HG03095 (cell line): ENCODE data around the gene NBPF3.
"Not testable (repeated sequence)": the region's sequence is repeated elsewhere in the genome, so short reads cannot be mapped to it uniquely, and the experiment has no call there.

Experiments
- ATAC-seq: cut with Tn5 transposase; IDR thresholded peaks from one replicate; pipeline ENCODE4 v1.9.1; 2021; ENCODE audit warnings: moderate library complexity; ENCODE audit not compliant: unreplicated experiment

The NBPF3 gene

DNA sequence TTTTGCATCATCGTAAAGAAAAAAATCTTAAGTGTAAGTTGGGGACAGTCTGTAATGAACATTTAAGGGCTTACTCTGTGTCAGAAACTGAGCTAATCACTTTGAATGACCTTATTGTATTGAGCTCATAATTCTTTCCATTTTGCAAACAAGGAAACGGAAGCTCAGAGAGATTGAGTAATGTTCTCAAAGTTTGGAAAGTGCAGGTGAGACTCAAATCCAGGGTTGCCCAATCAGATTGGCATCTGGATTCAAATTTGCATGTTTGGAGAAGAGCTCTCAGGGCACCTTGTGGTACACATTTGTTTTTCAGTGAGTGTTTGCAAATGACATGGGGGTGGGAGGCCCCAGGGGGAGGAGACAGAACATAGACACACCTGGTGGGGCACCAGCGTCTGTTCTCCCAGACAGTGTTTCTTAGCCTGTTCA is 77.2 kb downstream of the NBPF3 start:
- ATAC-seq = no peak

DNA sequence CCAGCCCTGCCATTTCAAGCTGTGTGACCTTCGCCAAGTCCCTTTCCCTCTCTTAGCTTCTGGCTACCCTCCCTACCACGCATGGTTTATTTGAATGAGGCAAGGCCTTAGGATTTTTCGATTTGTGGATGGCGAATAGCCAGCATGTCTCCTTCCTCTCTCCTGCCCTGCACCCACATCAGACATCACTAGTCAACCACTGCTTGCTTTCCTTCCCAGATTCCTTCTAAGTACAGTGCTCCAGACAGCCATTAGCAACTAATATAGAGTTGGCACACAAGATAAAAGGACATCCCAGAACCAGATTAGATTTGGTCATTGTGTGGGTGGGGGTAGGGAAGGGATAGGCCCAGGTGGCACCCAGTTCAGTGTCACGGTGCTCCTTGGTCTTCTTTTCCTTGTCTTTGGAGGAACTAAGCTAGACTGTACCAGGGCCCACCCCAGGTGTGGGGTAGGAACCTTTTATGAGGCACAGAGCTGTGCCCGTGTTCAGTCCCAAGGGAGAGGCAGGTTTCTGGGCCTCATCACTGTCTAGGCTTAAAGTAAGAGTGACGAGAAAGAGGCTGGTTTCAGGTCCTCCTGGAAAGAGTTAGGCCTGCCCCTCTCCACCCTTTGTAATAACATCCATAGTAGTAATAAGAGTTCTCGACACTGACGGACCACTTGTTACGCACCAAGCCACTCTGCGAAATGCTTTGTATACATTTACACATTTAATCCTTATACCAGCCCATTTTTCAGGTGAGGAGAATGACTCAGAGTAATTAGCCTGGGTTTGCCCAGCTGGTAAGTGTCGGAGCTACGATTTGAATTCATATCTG is 77.9 kb downstream of the NBPF3 start:
- no peak for ATAC-seq

DNA sequence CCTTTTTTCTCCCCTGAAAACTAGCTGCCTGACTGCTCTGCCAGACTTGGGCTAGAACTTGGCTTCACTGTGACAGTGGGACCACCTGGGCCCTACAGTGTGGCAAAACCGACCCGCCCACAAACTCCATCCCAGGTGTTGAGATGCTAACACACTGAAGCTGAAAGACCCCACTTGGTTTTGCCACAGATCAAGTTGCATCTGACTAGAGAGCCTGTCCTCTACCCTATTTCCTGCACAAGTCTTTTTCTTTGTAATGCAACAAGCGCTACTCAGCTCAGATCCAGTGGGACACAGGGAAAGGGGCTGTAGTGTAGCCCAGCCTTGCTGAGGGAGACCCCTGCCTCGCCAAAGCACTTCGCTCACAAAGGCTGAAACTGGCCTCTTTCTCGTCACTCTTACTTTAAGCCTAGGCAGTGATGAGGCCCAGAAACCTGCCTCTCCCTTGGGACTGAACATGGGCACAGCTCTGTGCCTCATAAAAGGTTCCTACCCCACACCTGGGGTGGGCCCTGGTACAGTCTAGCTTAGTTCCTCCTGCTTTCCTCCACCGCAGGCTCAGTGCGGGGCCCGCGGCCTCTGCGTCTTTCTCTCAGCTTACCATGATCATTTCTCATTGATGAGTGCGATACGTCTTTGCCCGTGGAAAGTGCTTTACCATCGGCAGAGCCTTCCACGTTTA is 79.0 kb downstream of the NBPF3 start:
- no peak for ATAC-seq

DNA sequence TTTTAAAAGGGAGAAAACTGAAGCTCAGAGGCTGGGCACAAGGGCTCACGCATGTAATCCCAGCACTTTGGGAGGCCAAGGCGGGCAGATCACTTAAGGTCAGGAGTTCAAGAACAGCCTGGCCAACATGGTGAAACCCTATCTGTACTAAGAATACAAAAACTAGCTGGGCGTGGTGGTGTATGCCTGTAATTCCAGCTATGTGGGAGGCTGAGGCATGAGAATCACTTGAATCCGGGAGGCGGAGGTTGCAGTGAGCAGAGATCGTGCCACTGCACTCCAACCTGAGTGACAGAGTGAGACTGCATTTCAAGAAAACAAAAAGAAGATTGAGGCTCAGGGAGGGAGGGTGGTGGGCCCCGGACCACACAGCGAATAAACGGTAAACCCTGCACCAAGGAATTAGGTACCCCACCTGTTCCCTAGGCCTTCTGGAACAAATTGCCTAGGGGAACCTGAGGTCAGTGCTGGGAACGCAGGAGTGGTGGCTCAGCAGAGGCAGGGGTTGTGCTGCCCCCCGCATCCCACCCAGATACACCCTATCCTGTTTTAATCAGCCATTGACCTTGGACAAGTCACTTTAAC is 79.6 kb downstream of the NBPF3 start:
- not testable (repeated sequence) for ATAC-seq

GRCh38 chr1:21520899-21521716 is 81.2 kb downstream of the NBPF3 start:
- ATAC-seq = no peak

DNA sequence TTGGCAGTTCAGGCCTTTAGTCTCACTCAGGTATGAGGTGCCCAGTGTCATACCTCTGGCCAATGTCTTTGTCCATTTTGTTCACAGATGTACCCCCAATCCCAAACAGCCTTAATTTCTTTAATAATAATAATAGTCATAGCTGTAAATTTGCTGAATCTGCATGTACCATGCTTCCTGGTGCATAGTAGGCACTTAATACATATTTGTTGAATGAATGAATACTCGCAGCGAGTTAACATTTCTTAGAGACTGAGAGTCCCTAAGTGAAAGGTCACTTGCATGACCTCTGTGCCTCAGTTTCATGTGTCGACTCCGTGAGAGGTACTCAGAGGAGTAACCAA is 81.8 kb downstream of the NBPF3 start:
- ATAC-seq = no peak

- ATAC-seq = no peak
Observed at GRCh38 chr1:21522525-21523038, 82.6 kb downstream of the NBPF3 start.

GRCh38 chr1:21523297-21523813 is 83.4 kb downstream of the NBPF3 start:
- no peak for ATAC-seq

DNA sequence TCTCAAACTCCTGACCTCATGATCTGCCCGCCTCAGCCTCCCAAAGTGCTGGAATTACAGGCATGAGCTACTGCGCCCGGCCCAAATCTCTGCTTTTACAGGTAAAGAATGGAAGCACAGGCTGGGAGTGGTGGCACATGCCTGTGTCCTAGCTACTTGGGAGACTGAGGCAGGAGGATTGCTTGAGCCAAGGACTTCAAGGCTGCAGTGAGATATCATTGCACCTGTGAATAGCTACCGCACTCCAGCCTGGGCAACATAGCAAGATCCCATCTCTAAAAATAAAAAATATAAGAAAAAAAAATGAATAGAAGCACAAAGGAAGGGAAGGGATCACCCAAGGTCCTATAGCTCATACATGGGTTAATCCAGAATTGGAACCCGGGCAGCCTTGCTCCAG is 84.3 kb downstream of the NBPF3 start:
- ATAC-seq = no peak

DNA sequence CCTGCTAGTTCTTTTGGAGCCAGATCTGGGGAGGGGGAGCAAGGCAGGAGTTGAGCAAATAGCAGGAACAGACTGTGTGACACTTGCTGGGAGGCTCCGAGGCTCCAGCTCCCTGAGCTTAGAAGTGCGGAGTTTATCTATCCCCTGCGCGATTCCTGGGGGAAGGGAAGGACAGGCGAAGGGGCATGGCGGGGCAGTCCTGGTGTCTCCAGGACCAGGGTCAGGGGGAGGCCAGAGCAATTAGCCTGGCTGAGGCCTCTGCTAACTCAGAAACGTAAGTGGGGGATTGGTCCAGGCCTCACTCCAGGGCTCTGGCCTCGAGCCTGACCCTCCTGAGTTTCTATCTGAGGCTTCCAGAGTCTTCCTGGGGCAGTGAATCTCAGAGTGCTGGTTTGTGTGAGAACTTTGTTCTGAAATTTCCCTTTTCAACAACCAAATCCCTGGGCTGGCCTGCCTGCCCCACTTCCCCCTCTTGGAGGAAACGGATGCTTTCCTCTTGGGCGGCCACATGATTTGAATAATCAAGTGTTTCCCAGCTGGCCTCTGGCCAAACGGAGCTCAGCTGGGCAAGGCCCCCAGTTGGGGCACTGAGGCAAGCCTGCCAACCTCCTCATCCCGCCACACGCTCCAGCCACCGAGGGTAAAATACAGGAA is 84.9 kb downstream of the NBPF3 start:
- ATAC-seq = no peak

DNA sequence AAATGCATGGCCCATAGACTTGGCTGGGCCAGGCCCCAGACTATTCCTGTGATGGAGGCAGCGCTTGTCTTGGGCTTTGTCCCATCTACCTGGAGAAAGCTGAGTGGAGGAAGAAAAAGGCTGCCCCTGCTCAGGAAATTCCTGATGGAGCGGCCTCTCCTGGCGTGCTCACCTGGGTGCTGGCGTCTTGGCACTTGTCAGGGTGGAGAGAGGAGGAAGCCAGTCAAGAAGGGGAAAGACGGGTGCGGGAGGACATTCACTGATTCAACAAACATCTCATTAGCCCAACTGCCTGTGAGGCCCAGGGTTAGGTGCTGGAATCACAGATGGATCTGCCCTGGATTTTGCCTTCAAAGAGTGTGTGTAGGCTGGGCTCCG is 85.4 kb downstream of the NBPF3 start:
- ATAC-seq = no peak

DNA sequence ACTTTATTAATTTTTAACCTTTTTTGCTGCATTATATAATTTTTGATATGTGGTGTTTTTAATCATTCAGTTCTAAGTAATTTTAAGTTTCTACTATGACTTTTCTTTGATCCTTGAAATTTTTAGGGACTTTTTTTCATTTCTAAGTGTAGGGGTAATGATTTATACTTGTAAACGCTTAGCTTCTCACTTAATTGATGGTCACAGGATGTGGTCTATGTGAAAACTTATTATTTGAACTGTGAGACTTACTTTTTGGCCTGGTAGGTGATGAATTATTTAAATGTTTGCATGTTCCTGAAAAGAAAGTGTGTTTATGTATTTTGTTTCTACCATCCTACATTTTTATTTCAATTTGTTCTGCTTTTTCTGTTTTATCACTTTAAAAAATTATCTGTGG is 86.5 kb downstream of the NBPF3 start:
- ATAC-seq = no peak

DNA sequence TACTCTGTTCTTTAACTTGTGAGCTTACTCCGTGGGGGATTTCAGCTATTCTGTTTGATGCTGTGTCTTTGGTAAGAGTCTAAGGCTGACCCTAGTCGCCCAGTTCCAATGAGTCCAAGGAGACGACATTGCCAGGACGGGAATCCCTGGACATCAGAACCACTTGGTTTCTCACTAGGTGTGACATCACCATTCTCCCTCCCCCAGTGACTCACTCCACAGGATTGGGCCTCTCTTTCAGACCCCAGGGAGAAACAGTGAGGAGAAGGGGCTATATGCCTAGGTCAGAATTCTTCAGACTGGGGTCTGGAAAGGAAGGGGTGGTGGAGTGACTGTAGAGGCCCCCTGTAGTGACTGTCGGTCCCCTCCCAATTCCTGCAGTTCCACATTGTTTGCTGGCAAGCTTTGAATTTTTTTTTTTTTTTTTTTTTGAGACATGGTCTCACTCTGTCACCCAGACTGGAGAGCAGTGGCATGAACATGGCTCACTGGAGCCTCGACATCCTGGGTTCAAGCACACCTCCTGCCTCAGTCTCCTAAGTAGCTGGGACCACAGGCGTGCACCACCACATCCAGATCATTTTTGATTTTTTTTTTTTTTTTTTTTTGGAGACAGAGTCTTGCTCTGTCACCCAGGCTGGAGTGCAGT is 90.6 kb downstream of the NBPF3 start:
- ATAC-seq = no peak

DNA sequence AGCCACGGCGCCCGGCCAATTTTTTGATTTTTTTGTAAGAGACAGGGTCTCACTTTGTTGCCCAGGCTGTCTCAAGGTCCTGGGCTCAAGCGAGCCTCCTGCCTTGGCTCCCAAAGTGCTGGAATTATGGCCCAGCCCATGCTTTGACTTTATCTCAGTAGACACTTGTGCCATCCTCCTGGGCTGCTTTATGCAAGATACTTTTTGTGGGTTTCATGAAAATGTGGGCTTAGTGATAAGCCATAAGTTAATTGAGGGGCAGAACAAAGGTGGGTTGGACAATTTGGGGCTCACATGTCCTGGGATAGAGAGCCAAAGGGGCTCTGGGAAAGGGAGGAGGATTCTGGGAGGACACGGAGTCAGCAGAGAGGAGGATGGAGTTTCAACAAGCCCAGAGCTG is 91.3 kb downstream of the NBPF3 start:
- ATAC-seq = no peak

DNA sequence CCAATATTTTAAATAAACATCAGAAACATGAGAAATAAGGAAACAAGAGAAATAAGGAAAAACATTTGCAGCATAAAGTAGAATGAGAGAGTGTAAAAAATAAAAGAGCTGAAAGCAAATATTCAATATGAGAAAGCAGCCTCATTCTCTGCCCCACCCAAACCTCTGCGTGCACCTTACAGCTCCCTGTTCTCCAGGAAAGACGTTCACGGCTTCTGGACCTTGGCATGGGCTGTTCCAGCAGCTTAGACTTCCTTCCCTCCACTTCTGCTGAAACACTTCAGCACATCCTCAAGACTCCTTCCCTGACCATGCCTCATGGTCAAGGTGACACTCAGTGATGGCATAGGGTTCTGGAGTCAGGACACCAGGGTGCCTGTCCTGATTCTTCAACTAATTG is 92.6 kb downstream of the NBPF3 start:
- ATAC-seq = no peak

GRCh38 chr1:21532992-21533534 is 93.1 kb downstream of the NBPF3 start:
- ATAC-seq = no peak

- ATAC-seq = no peak
Observed at GRCh38 chr1:21534146-21534545, 94.2 kb downstream of the NBPF3 start.
